ENCODE data around the gene GNA15. TPM values are rescaled to one million over a fixed set of nuclear protein-coding genes. Genes with fewer than 3 reads are reported as not detected.
A peak's percentile ranks its signal among the peaks of the same experiment; 100 is the strongest.

GNA15 gene
- total RNA-seq, 1 experiment from 2014 or later: 0.22 TPM

GRCh38 chr19:3193256-3194105, 57.6 kb downstream of the GNA15 start:
- H3K36me3 Mint-ChIP-seq: peaks cover 10% of the 10 kb centered on the region
- ATAC-seq (no peak), DNase-seq (ENCODE audit: low spot score) (no peak)
- H3K9me3 Mint-ChIP-seq: no peaks in the 10 kb centered on the region
- no peak overlapping the region for H3K27ac Mint-ChIP-seq
- TF ChIP-seq, protein P1, sequence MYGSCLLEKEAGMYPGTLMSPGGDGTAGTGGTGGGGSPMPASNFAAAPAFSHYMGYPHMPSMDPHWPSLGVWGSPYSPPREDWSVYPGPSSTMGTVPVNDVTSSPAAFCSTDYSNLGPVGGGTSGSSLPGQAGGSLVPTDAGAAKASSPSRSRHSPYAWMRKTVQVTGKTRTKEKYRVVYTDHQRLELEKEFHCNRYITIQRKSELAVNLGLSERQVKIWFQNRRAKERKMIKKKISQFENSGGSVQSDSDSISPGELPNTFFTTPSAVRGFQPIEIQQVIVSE (CRISPR knock-in tag; IDR thresholded peaks at IDR 0.05; ENCODE audit: borderline replicate concordance): no peak
- TF ChIP-seq, protein P2, sequence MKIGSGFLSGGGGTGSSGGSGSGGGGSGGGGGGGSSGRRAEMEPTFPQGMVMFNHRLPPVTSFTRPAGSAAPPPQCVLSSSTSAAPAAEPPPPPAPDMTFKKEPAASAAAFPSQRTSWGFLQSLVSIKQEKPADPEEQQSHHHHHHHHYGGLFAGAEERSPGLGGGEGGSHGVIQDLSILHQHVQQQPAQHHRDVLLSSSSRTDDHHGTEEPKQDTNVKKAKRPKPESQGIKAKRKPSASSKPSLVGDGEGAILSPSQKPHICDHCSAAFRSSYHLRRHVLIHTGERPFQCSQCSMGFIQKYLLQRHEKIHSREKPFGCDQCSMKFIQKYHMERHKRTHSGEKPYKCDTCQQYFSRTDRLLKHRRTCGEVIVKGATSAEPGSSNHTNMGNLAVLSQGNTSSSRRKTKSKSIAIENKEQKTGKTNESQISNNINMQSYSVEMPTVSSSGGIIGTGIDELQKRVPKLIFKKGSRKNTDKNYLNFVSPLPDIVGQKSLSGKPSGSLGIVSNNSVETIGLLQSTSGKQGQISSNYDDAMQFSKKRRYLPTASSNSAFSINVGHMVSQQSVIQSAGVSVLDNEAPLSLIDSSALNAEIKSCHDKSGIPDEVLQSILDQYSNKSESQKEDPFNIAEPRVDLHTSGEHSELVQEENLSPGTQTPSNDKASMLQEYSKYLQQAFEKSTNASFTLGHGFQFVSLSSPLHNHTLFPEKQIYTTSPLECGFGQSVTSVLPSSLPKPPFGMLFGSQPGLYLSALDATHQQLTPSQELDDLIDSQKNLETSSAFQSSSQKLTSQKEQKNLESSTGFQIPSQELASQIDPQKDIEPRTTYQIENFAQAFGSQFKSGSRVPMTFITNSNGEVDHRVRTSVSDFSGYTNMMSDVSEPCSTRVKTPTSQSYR (CRISPR knock-in tag; IDR thresholded peaks at IDR 0.05): no peak
- TF ChIP-seq ZNF121 (CRISPR knock-in tag; IDR thresholded peaks at IDR 0.05) (no peak), NFE2L1 (CRISPR knock-in tag; IDR thresholded peaks at IDR 0.05) (no peak), ZNF671 (CRISPR knock-in tag; IDR thresholded peaks at IDR 0.05) (no peak), KAT7 (CRISPR knock-in tag; IDR thresholded peaks at IDR 0.05; ENCODE audit: borderline replicate concordance) (no peak), RELA (CRISPR knock-in tag; IDR thresholded peaks at IDR 0.05; ENCODE audit: borderline replicate concordance) (no peak), ESRRA (CRISPR knock-in tag; IDR thresholded peaks at IDR 0.05; ENCODE audit: borderline replicate concordance) (no peak), ZNF423 (CRISPR knock-in tag; IDR thresholded peaks at IDR 0.05) (no peak)
- TF ChIP-seq, protein P3, sequence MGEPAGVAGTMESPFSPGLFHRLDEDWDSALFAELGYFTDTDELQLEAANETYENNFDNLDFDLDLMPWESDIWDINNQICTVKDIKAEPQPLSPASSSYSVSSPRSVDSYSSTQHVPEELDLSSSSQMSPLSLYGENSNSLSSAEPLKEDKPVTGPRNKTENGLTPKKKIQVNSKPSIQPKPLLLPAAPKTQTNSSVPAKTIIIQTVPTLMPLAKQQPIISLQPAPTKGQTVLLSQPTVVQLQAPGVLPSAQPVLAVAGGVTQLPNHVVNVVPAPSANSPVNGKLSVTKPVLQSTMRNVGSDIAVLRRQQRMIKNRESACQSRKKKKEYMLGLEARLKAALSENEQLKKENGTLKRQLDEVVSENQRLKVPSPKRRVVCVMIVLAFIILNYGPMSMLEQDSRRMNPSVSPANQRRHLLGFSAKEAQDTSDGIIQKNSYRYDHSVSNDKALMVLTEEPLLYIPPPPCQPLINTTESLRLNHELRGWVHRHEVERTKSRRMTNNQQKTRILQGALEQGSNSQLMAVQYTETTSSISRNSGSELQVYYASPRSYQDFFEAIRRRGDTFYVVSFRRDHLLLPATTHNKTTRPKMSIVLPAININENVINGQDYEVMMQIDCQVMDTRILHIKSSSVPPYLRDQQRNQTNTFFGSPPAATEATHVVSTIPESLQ (CRISPR knock-in tag; IDR thresholded peaks at IDR 0.05): no peak
- peaks cover 7% of the 10 kb centered on the region for H3K4me1 Mint-ChIP-seq
- H3K27me3 Mint-ChIP-seq (ENCODE audit: low read depth): no peaks in the 10 kb centered on the region
- CTCF ChIA-PET: no interaction called here
- H3K4me3 Mint-ChIP-seq: no peak overlapping the region
- POLR2A ChIA-PET: no interaction called here

DNA sequence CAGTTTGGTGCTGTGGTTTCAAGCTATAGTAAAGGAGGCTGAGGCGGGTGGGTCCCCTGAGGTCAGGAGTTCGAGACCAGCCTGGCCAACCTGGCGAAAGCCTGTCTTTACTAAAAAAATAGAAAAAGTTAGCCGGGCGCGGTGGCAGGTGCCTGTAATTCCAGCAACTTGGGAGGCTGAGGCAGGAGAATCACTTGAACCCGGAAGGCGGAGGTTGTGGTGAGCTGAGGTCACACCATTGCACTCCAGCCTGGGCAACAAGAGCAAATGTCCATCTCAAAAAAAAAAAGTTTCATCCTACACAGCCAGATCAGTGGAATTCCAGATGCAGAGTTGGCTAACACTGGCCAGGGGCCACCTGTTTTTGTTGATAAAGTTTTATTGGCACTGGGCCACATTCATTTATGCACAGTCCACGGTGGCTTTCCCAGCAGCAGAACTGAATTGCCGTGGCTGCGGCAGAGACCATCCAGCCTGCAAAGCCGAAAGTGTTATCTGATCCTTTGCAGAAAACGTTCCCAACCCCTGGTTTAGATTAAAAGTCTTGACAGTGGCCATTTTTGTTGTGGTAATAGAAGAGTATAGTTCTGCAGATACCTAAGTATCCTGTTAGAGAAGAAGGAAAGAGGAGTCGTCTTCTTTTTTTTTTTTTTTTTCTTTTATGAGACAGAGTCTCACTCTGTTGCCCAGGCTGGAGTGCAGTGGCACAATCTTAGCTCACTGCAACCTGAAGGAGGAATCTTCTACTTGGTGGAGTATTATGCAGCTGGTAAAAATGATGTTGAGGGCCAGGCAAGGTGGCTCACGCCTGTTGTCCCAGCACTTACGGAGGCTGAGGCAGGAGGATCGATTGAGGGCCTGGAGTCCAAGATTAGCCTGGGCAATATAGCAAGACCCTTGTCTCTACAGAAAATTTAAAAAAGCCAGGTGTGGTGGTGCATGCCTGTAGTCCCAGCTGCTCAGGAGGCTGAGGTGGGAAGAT, 58.6 kb downstream of the GNA15 start:
- ChIA-PET POLR2A (interaction anchor here (0.6 kb wide), 1 partner anchor 9 kb away, joined by 3 read pairs; no protein-coding TSS in a partner anchor), CTCF (interaction anchor here (0.6 kb wide), 1 partner anchor 67 kb away, joined by 4 read pairs; no protein-coding TSS in a partner anchor)
- Mint-ChIP-seq H3K4me1 (peaks cover under 1% of the 10 kb centered on the region; the same call in 1 of the 2 replicates), H3K27me3 (ENCODE audit: low read depth) (no peaks in the 10 kb centered on the region), H3K4me3 (no peak overlapping the region), H3K27ac (no peak overlapping the region), H3K36me3 (peaks cover 7% of the 10 kb centered on the region), H3K9me3 (no peaks in the 10 kb centered on the region)
- peak; percentile 78; the same call in 1 of the 2 replicates for TF ChIP-seq ZNF121 (CRISPR knock-in tag; IDR thresholded peaks at IDR 0.05)
- no peak for TF ChIP-seq PRRX2 (CRISPR knock-in tag; IDR thresholded peaks at IDR 0.05)
- DNase-seq (ENCODE audit: low spot score): no peak
- ATAC-seq: no peak

DNA sequence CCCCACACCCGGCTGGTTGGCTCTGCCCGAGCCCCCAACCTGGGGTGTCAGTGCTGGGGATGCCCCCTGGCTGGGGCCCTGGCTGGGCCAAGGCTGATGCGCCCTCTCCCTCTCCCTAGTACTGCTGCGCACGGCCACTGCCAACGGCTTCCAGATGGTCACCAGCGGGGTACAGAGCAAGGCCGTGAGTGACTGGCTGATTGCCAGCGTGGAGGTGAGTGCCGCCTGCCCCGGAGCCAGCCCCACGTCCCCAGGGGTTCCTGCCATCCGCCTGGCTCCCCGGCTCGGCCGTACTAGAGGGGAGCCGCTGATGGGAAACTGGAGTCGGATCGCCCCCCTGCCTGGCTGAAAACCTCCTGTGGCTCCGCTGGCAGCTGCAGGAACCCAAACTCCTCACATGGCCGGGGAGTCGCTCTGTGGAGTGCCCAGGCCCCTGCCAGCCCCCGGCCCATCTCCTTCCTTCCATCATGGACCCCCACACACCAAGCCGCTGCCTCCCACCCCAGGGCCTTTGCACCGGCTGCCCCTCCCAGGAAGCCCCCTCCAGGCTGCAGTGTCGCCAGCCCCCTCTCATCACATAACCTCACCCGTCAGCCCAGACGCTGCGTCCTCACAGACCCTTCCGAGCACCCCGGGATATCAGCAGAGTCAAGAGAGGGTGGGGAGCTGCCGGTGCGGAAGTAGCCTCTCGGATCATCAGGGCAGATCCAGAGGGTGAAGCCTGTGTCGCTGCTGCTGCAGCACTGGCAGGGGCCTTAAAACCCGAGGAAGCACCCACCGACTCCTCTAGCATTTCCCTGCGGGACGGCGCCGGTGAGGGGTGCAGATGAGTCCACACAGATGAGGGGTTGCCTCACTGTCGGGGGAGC, 60.5 kb downstream of the GNA15 start:
- TF ChIP-seq NR1H2 (CRISPR knock-in tag; IDR thresholded peaks at IDR 0.05): no peak
- CTCF ChIA-PET: no interaction called here
- Mint-ChIP-seq H3K27me3 (ENCODE audit: low read depth) (no peaks in the 10 kb centered on the region), H3K36me3 (peaks cover 7% of the 10 kb centered on the region), H3K27ac (no peak overlapping the region), H3K9me3 (no peaks in the 10 kb centered on the region), H3K4me3 (no peak overlapping the region), H3K4me1 (no peaks in the 10 kb centered on the region)
- DNase-seq (ENCODE audit: low spot score): no peak
- ATAC-seq: no peak
- POLR2A ChIA-PET: no interaction called here

All from WTC11 (cell line).